T-helper 1 cell treated with Interleukin-12 subunit alpha and Interleukin-12 subunit beta and Interleukin-4 antibody, amounts not matched to agents 30 ng/mL and 1 ng/mL, for 36 hours (primary cell): ENCODE measurements around the gene AEBP1. TPM values are rescaled to one million over a fixed set of nuclear protein-coding genes. Genes with fewer than 3 reads are reported as not detected.

Experiments used
- intact Hi-C: fragments of 100-400 bp; cut with micrococcal nuclease; formaldehyde crosslinking; loops from one replicate; pipeline ENCODE4 v1.15.1; 2024
- total RNA-seq: library from RNA; stranded (reverse); gene quantifications from 2 replicates; pipeline ENCODE4 v1.2.3, GENCODE V29; 2022

The AEBP1 gene
- total RNA-seq, 1 donor from 2014 or later = 6.1 TPM

- intact Hi-C loops = no loop called here
These were observed 34.6 kb downstream of the AEBP1 start for GRCh38 chr7:44138698-44139097.

- intact Hi-C loops = no loop called here
These were observed 35.3 kb downstream of the AEBP1 start for GRCh38 chr7:44139311-44140010.

GRCh38 chr7:44140341-44140740 is 36.2 kb downstream of the AEBP1 start:
- intact Hi-C loops = no loop called here

- intact Hi-C loops = no loop called here
These were observed 37.2 kb downstream of the AEBP1 start, which contains the start of gene MYL7 for GRCh38 chr7:44141221-44141850. TSS of gene MYL7 (minus strand) at chr7:44141332. CDS start at chr7:44141305, 27 bp downstream.

GRCh38 chr7:44142028-44142427 is 37.9 kb downstream of the AEBP1 start:
- intact Hi-C loops = no loop called here

GRCh38 chr7:44143646-44144250 is 39.6 kb downstream of the AEBP1 start:
- intact Hi-C loops = no loop called here

GRCh38 chr7:44144426-44144967 is 40.4 kb downstream of the AEBP1 start:
- intact Hi-C loops = no loop called here

GRCh38 chr7:44144968-44145478 is 40.9 kb downstream of the AEBP1 start:
- intact Hi-C loops = loop anchor here (5.0 kb wide), 2 partner anchors 128 to 967 kb away; partner anchors contain the start of gene TBRG4

- intact Hi-C loops = loop anchor here (5.0 kb wide), 2 partner anchors 128 to 967 kb away; partner anchors contain the start of gene TBRG4
These were observed 41.4 kb downstream of the AEBP1 start for GRCh38 chr7:44145479-44145968.

GRCh38 chr7:44145969-44146911 is 42.1 kb downstream of the AEBP1 start:
- intact Hi-C loops = loop anchor here (1.0 to 5.0 kb wide), 7 partner anchors 23 to 966 kb away; partner anchors contain the start of genes NUDCD3, POLD2, POLM and TBRG4

- intact Hi-C loops = loop anchor here (5.0 kb wide), 2 partner anchors 130 to 965 kb away; partner anchors contain the start of gene TBRG4
These were observed 43.2 kb downstream of the AEBP1 start for GRCh38 chr7:44147026-44147991.

GRCh38 chr7:44148166-44148565 is 44.0 kb downstream of the AEBP1 start:
- intact Hi-C loops = loop anchor here (5.0 kb wide), 2 partner anchors 131 to 964 kb away; partner anchors contain the start of gene TBRG4

- intact Hi-C loops = loop anchor here (5.0 kb wide), 2 partner anchors 132 to 963 kb away; partner anchors contain the start of gene TBRG4
These were observed 44.9 kb downstream of the AEBP1 start for GRCh38 chr7:44148961-44149536.

- intact Hi-C loops = loop anchor here (5.0 kb wide), 2 partner anchors 133 to 962 kb away; partner anchors contain the start of gene TBRG4
These were observed 45.7 kb downstream of the AEBP1 start for GRCh38 chr7:44149571-44150465.

- intact Hi-C loops = no loop called here
These were observed 46.3 kb downstream of the AEBP1 start for GRCh38 chr7:44150466-44150832.

GRCh38 chr7:44150966-44151941 is 47.1 kb downstream of the AEBP1 start:
- intact Hi-C loops = no loop called here
